Astrocyte (in vitro differentiated cells and primary cell): ENCODE data around the gene FASTKD2.

ENCODE experiments used
- CTCF ChIP-seq: IDR thresholded peaks from 2 replicates; pipeline ENCODE4 v1.5.1; 2011; ENCODE audit warnings: low read depth, mild to moderate bottlenecking, inconsistent platforms, low read length, moderate library complexity; ENCODE audit not compliant: insufficient read depth
- EZH2 ChIP-seq: IDR thresholded peaks from 2 replicates; pipeline ENCODE4 v1.6.1; 2012; ENCODE audit warnings: mild to moderate bottlenecking, low read length, inconsistent platforms; ENCODE audit not compliant: insufficient read depth

GRCh38 chr2:206824993-206825392 lies 59.6 kb downstream of the FASTKD2 start:
- no peak for TF ChIP-seq EZH2
- no peak for TF ChIP-seq CTCF
